VCaP (cell line): ENCODE data around the gene RPL7A.
A peak's percentile ranks its signal among the peaks of the same experiment; 100 is the strongest.

ENCODE experiments used
- H3K27ac ChIP-seq: fragments of 450-650 bp; 2 replicates; pipeline ENCODE4 v1.5.1; 2017
- TF ChIP-seq, protein P1 (sequence below): fragments of 450-650 bp; conservative IDR thresholded peaks from 2 replicates; pipeline ENCODE4 v1.5.1; 2017; ENCODE audit warnings: mild to moderate bottlenecking, moderate library complexity

The RPL7A gene

DNA sequence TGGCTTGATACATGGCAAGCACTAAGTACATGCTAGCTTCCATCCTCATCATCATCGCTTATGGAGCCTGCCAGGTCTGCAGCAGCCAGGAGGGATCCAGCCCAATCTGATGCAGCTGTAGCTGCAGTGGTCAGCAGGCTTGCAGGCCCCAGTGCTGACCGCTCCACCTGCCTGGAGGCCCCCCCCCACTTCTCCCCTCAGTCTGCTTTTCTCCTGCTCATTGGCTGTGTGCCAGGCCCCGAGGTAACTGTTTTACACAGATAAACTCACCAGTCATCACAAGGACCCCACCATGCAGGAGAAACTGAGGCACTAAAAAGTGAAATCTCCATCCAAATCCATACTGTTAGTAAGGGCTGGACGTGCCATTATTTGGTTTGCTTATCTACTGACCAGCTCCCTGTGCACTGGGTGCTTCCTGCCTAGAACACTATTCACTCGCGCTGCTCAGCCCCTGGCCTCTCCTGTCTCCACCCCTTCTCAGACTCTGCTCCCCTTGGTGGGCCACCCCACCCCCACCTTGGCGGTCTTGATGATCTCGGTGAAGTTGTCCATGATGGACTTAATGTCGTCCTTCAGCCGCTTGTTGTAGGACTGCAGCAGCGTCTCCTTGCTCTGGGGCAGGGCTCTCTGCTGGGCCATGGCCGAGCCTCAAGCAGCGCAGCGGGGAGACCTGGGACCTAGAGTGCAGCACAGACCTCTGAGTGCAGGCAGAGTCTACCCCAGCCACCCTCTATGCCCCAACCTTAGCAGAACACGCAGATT lies 1.8 kb upstream of the RPL7A start:
- H3K27ac ChIP-seq, result peak overlapping the region; percentile 98
- TF ChIP-seq, protein P1, sequence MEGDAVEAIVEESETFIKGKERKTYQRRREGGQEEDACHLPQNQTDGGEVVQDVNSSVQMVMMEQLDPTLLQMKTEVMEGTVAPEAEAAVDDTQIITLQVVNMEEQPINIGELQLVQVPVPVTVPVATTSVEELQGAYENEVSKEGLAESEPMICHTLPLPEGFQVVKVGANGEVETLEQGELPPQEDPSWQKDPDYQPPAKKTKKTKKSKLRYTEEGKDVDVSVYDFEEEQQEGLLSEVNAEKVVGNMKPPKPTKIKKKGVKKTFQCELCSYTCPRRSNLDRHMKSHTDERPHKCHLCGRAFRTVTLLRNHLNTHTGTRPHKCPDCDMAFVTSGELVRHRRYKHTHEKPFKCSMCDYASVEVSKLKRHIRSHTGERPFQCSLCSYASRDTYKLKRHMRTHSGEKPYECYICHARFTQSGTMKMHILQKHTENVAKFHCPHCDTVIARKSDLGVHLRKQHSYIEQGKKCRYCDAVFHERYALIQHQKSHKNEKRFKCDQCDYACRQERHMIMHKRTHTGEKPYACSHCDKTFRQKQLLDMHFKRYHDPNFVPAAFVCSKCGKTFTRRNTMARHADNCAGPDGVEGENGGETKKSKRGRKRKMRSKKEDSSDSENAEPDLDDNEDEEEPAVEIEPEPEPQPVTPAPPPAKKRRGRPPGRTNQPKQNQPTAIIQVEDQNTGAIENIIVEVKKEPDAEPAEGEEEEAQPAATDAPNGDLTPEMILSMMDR, result no peak

DNA sequence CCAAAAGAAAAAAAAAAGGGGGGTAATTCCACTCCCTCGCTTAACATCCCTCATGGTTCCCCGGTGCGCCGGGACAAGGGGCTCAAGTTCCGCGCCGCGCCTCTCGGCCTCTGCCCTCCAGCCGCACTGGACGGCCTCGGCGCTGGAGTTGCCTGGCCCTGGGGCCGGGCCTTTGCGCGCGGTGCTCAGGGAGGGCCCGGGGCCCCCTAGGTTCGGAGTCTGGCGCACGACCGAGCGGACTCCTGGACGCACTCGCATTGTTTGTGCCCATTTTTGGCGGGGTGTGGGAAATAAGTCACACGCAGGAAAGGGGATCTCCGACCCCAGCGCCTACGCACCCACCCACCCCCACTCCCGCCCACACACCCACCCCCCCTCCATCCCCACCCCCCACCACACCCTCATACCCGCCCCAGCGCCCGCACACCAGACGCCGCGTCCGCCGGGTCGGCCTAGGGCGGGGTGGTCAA lies 468 bp upstream of the RPL7A start:
- H3K27ac ChIP-seq, result peak overlapping the region; percentile 98
- TF ChIP-seq, protein P1, result 0 out of 2 replicates have a peak, but pooled peaks have one; percentile 9

DNA sequence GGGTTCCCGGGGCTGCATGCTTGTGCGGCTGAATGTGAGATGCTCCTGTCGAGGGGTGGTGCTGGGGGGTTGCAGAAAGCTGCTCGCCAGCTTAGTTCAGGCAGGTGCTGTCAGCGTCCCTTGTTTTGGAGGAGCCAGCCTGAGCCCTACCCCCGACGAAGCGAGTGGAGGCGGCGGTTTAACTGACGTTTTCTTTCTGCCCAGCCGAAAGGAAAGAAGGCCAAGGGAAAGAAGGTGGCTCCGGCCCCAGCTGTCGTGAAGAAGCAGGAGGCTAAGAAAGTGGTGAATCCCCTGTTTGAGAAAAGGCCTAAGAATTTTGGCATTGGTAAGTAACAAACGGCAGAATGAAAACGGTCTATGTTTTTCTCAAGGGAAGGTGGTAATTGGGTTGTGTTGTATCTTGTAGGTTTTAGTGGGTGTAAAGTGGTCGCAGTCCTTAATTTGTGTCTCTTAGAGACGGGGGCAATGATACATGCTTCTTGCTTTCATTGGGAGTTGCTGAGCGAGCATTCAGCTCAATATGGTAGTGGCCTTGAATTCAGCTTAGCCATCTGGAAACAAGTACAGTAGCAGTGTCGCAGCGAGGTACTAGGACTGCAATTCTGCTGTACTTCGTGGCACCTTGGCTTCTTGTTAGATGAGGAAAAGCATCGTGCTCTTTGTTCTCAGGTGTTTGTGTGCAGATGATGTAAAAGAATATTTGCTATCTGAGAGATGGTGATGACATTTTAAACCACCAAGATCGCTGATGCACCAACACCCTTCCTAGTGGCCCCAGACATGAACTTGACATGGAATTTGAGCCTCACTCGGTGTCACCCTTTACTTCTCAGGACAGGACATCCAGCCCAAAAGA lies 928 bp downstream of the RPL7A start:
- peak overlapping the region; percentile 98 for H3K27ac ChIP-seq
- TF ChIP-seq, protein P1, result no peak

DNA sequence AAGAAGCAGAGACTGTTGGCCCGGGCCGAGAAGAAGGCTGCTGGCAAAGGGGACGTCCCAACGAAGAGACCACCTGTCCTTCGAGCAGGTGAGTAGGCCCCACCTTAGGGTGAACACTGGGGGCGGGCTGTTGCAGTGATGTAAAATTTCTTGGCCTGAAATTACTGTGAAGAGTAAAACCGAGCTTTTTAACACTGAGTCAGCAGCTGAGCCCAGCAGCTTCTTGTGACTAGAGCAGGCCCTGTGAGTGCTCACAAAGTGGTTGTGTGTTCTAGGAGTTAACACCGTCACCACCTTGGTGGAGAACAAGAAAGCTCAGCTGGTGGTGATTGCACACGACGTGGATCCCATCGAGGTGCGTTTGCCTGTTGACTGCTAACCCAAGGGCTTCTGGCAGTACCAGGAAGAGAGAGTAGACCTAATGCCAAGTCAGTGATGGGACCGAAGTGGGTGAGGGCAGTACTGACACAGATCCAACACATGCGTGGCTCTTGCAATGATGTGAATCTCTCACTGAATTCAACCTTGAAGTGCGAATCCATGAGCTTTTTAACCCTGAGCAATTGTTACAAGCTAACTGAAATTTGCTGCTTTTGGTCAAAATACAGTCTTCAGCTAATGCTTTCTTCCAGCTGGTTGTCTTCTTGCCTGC lies 2.1 kb downstream of the RPL7A start:
- TF ChIP-seq, protein P1, result no peak
- H3K27ac ChIP-seq, result peak overlapping the region; percentile 98

DNA sequence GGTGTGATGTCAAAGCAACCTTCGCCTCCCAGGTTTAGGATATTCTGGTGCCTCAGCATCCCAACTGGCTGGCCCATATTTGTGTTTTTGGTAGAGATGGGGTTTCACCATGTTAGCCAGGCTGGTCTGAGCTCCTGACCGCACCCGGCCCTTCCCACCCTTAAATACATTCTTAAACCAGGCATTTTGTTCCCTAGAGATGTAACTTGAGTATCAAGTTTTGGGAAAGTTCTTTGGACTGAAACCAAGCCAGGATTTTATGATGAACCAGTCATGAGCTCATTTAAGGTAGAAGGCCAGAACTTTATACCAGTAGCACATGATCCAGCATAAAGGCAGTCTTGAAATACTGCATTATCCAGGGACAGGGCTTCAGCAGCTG lies 3.5 kb downstream of the RPL7A start:
- TF ChIP-seq, protein P1, result no peak
- H3K27ac ChIP-seq, result peak overlapping the region; percentile 98; the same call in 1 of the 2 replicates

DNA sequence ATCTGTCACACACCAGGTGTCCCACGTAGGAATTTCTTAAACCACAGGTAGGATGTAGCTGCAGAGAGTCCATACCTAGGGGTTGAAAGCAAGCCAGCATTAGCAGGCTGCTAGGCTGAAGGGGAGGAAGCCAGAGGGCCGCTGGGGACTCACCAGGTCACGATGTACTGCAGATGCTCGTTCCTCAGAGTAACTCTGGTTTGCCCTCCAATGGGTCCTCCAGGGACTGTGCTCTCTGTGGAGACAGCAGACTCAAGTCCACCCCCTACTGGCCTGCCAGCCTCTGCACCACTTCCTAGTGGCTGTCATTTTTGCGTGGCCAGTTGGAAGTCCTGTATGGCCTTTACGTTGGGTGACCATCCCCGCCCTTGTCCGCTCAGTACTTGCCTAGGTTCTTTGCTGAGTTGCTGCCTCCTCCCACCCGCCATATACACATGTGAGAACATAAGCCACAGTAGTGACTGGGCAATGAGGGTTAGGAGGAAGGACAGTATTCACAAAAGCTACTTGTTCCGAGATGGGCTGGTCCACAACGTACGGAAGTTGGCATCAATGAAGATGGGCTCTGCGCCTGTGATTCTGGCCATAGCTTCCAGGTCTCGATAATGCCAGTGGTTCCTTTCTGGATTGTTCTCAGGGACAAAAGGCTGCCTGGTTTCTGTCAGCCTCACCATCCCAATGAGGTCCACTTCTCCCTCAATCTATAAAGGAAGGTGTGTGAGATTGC lies 4.1 kb downstream of the RPL7A start:
- peak overlapping the region; percentile 98; the same call in 1 of the 2 replicates for H3K27ac ChIP-seq
- TF ChIP-seq, protein P1, result peak; percentile 74
